NCI-H2196 (cell line): Measurements from ENCODE around the gene EOLA1.
A peak's percentile ranks its signal among the peaks of the same experiment; 100 is the strongest.
"Not testable (repeated sequence)": the region's sequence is repeated elsewhere in the genome, so short reads cannot be mapped to it uniquely, and the experiment has no call there.

Experiments used
- DNase-seq: peaks from one replicate; lab custom pipeline; 2025; ENCODE audit not compliant: unreplicated experiment; lab: John Stamatoyannopoulos, UW

Gene EOLA1

GRCh38 chrX:149540621-149541520 lies at the start of gene EOLA1:
TSS of gene EOLA1 (plus strand) at chrX:149541012. CDS start at chrX:149545631, 4,619 bp downstream.
- peak; percentile 85 for DNase-seq

GRCh38 chrX:149491812-149492211 lies 49.0 kb upstream of the EOLA1 start:
- no peak for DNase-seq

GRCh38 chrX:149493567-149494562 lies 46.9 kb upstream of the EOLA1 start:
- no peak for DNase-seq

- peak; percentile 1 for DNase-seq
These were observed 45.8 kb upstream of the EOLA1 start for GRCh38 chrX:149494844-149495565.

GRCh38 chrX:149495573-149496071 lies 45.2 kb upstream of the EOLA1 start:
- peak; percentile 4 for DNase-seq

- DNase-seq: no peak
These were observed 43.8 kb upstream of the EOLA1 start for GRCh38 chrX:149497054-149497453.

GRCh38 chrX:149497626-149498025 lies 43.2 kb upstream of the EOLA1 start:
- DNase-seq: no peak

GRCh38 chrX:149498767-149499166 lies 42.0 kb upstream of the EOLA1 start:
- DNase-seq: no peak

- no peak for DNase-seq
These were observed 41.0 kb upstream of the EOLA1 start for GRCh38 chrX:149499766-149500165.

- DNase-seq: not testable (repeated sequence)
These were observed 37.9 kb upstream of the EOLA1 start for GRCh38 chrX:149502923-149503322.

- peak; percentile 5 for DNase-seq
These were observed 37.4 kb upstream of the EOLA1 start for GRCh38 chrX:149503446-149503845.

- peak; percentile 46 for DNase-seq
These were observed 36.4 kb upstream of the EOLA1 start for GRCh38 chrX:149504226-149504914.

GRCh38 chrX:149504915-149505651 lies 35.7 kb upstream of the EOLA1 start, which contains the start of gene IDS:
TSS of gene IDS (minus strand) at chrX:149505306. CDS start at chrX:149505137, 169 bp downstream.
- peak; percentile 84 for DNase-seq

GRCh38 chrX:149505671-149506070 lies 35.1 kb upstream of the EOLA1 start:
- DNase-seq: no peak

- no peak for DNase-seq
These were observed 34.5 kb upstream of the EOLA1 start for GRCh38 chrX:149506349-149506748.

GRCh38 chrX:149508467-149508866 lies 32.3 kb upstream of the EOLA1 start:
- no peak for DNase-seq

GRCh38 chrX:149510386-149510785 lies 30.4 kb upstream of the EOLA1 start:
- DNase-seq: no peak

- DNase-seq: no peak
These were observed 29.7 kb upstream of the EOLA1 start for GRCh38 chrX:149511081-149511480.

GRCh38 chrX:149512225-149512885 lies 28.5 kb upstream of the EOLA1 start:
- peak; percentile 29 for DNase-seq
